ENCODE data around the gene MKRN2OS. TPM values are rescaled to one million over a fixed set of nuclear protein-coding genes. Genes with fewer than 3 reads are reported as not detected.

The MKRN2OS gene
- total and polyA plus RNA-seq, 10 of the 15 experiments (the other 5 are each of a cell fraction or from before 2014, with no cell fraction given), result 0.20 to 1.0 (median 0.40) TPM; not detected in 4

- TF ChIP-seq ATF2 (IDR thresholded peaks at IDR 0.05; ENCODE audit: low read length), result 0 out of 2 replicates have a peak, but pooled peaks have one; percentile 51
- TF ChIP-seq POLR2A (IDR thresholded peaks at IDR 0.05; ENCODE audit: low read depth, low read length), result peak; percentile 18; the same call in 1 of the 2 replicates
- TF ChIP-seq E4F1 (IDR thresholded peaks at IDR 0.05; ENCODE audit: borderline replicate concordance, partially characterized antibody), result no peak
- no peak for TF ChIP-seq POLR2AphosphoS5 (IDR thresholded peaks at IDR 0.05; ENCODE audit: low read length)
- no peak for TF ChIP-seq RELB (IDR thresholded peaks at IDR 0.05; ENCODE audit: low read depth)
- TF ChIP-seq ZBED1 (IDR thresholded peaks at IDR 0.05; ENCODE audit: borderline replicate concordance), result peak; percentile 21; the same call in 1 of the 2 replicates
These were observed 40.7 kb upstream of the MKRN2OS start (continued) for GRCh38 chr3:12585970-12586369.

GRCh38 chr3:12585181-12585580 is 39.9 kb upstream of the MKRN2OS start:
- BruUV-seq (replicated peaks), result no TSS peak

More at GRCh38 chr3:12585181-12585580, 39.9 kb upstream of the MKRN2OS start:
- Histone ChIP-seq H3K4me2 (ENCODE audit: control insufficient read depth, insufficient read depth) (no peak overlapping the region), H3K4me1 (ENCODE audit: control insufficient read depth, insufficient read depth, low read length) (peaks cover 6% of the 10 kb centered on the region; the same call in 1 of the 2 replicates), H3K27me3 (replicated peaks in 1 of 2; ENCODE audit: control insufficient read depth in 2 of 2, insufficient read depth in 2 of 2, low read length in 1 of 2) (no peaks in the 10 kb centered on the region), H3K79me2 (ENCODE audit: control insufficient read depth, insufficient read depth, low read length) (no peaks in the 10 kb centered on the region), H4K20me1 (ENCODE audit: control insufficient read depth, insufficient read depth) (no peaks in the 10 kb centered on the region), H3K9ac (ENCODE audit: control insufficient read depth, insufficient read depth, low read length) (no peak overlapping the region), H2AFZ (ENCODE audit: control insufficient read depth, low read depth, low read length) (no peak overlapping the region), H3K36me3 (ENCODE audit: control insufficient read depth in 2 of 2, insufficient read depth in 2 of 2, low read length in 1 of 2) (peaks cover 36 to 51% of the 10 kb centered on the region in 2 experiments; a peak in 3 of 4 replicates), H3K4me3 (no peak overlapping the region), H3K27ac (ENCODE audit: control insufficient read depth, insufficient read depth) (no peak overlapping the region), H3K9me3 (replicated peaks; ENCODE audit: control insufficient read depth, insufficient read depth, low read length) (no peaks in the 10 kb centered on the region)
- CTCF ChIA-PET, result interaction anchor here (0.7 to 1.6 kb wide), 4 partner anchors 14 to 42 kb away, joined by 3 to 4 read pairs (median 4); no protein-coding TSS in a partner anchor
- in situ Hi-C loops (cut with MboI), result no loop called here
- SMC1A ChIA-PET (ENCODE audit: uncharacterized antibody, unreplicated experiment), result interaction anchor here (0.7 to 1.3 kb wide), 3 partner anchors 12 to 74 kb away, joined by 3 to 4 read pairs (median 4); no protein-coding TSS in a partner anchor
- POLR2A ChIA-PET, result interaction anchor here (2.1 kb wide), 1 partner anchor 23 kb away, joined by 6 read pairs; no protein-coding TSS in a partner anchor
- no peak for DNase-seq (ENCODE audit: low read depth, low spot score)
- intact Hi-C loops (cut with micrococcal nuclease; ENCODE audit: unreplicated experiment), result no loop called here
- RAD21 ChIA-PET (ENCODE audit: unreplicated experiment), result no interaction called here
- ATAC-seq, result no peak
- 97% methylated on average over 3 of the region's 3 CpGs for WGBS (ENCODE audit: insufficient coverage, insufficient replicate concordance, low lambda C conversion rate, missing lambda C conversion rate)
- FAIRE-seq, result no peak
- TF ChIP-seq POLR2AphosphoS2 (IDR thresholded peaks at IDR 0.05; ENCODE audit: low read depth, low read length), result 0 out of 2 replicates have a peak, but pooled peaks have one; percentile 37
- no peak for TF ChIP-seq TBL1XR1 (IDR thresholded peaks at IDR 0.05; ENCODE audit: low read depth, low read length)
